Measurements from ENCODE around the gene RNF44.

DNA sequence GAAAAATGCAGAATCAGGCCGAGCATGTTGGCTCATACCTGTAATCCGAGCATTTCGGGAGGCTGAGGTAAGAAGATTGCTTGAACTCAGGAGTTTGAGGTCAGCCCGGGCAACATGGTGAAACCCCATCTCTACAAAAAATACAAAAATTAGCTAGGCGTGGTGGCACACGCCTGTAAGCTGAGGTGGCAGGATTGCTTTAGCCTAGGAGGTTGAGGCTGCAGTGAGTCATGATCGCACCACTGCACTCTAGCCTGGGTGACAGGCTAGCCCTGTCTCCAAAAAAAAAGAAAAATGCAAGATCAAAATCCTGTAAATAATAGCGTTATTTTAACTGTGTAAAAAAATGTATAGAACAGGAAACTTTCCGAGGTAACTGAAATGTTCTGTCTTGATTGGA, 39.4 kb downstream of the RNF44 start:
- TF ChIP-seq EZH2 (IDR thresholded peaks at IDR 0.05; ENCODE audit: borderline replicate concordance), result no peak
- TF ChIP-seq CTCF (IDR thresholded peaks at IDR 0.05; ENCODE audit: poor library complexity), result no peak
- TF ChIP-seq EZH2phosphoT487 (IDR thresholded peaks at IDR 0.05; ENCODE audit: low read depth, severe bottlenecking, unreplicated experiment), result no peak

Data from hepatocyte (in vitro differentiated cells).